CD4-positive, alpha-beta T cell treated with Interleukin-17A for 1 hour (primary cell): Measurements from ENCODE around the gene AGMO.
"Not testable (repeated sequence)": the region's sequence is repeated elsewhere in the genome, so short reads cannot be mapped to it uniquely, and the experiment has no call there.

ENCODE experiments used
- DNase-seq: peaks from one replicate; pipeline ENCODE4 v3.0.0-alpha.2; 2020

Gene AGMO

DNA sequence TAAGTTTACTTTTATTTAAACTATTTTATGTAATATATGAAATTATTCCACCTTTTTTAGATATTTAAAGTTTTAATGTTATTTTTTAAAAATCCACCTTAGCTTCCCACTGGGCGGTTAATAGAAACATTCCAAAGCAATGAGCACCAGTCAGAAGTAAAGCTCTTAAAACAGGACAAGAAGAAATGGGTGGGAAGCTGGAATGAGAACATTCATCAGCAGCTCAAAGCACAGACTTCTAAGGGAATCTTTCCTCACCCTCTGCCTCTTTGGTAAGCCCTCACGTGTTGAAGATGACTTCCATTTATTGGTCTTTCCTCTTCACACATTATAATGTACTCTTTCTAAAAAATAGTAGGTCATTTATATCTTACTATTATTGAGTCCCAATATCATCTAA is 3.1 kb downstream of the AGMO start:
- DNase-seq: no peak

DNA sequence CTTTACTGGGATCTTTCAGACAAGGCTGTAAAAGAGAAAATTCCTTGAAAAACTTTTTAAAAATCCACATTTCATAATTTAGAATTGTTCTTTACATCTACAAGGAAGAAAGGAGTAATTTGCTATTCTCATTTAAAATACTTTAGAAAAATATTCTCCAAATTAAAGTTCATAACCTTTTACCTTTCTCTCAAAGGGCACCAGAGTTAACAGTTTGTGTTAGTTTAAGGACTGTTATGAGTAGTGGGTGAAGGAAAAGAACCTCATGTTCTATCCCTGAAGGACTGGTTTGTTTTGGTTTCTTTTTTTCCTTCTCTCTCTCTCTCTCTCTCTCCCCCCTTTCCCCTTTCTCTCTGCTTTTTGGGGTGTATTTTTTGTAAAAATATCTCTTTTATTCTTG is 4.1 kb downstream of the AGMO start:
- DNase-seq: no peak

DNA sequence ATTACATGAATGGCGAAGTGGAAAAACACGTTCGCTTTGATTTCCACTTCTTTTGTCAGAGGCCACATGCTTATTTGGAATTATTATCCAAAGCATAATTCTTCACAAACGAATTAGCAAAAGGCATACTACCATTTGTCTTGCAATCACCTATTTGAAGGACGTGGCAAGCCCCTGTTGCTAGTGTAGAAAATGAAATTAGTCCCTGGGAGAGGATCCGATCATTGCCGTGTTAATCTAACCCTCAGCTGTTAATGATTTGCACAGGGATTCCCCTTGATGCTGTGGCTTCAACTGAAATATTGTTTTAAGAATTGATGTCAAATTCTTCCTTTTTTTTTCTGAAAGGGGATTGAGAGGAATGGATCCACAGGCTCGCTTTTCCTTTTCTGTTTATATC is 4.6 kb downstream of the AGMO start:
- DNase-seq: no peak

DNA sequence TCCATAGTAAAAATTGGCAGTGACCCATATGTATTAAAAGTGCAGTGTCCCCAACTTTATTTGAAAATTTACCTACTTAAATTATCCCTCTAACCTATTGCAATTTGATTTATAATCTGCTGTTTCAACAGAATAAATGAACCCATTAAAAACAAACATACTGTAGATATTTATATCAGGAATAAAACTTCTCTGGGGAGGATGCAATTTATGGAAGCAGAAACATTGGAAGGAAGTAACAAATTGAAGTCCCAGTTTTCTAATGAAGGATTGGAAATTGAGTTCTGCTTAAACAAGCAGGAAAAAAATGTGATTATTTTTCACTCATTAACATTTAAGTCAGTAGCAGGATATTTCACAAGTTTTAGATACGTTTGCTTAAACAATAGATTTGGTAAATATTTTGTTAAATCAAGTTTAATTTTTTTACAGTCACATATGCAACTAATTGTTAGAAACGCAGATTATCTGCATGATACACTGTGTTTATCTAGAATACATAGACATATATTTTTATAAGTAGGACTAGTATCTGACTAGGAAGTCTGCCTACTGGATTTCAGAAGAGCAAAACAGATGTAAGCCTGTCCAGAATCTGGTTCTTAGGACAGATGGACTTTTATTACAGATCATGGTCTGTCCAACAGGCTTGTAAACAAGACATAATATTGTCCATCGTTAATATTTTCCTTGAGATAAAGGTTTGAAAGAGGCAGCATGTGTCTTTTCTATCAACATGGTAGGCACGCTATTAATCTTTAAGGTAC is 5.3 kb downstream of the AGMO start:
- DNase-seq: no peak

DNA sequence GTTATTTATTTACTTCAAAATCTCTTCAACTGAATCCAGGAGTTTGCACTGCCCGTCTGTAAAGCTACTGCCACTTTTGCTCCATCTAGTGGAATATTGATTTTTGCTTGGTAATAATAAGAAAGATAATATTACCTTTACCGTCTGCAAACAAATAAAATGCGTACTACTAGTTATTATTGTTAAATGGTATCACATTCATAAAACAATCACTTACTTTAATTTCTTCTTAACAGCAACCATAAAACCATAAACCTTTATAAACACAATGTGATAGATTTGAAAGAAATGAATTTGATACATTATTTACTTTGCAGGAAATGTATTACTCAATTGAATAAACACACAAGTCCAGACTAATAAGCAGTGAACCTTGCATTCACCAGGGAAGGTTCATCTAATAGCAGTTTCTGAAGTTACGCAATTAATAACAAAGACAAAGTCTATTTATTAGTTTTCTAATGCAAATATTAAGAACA is 6.4 kb downstream of the AGMO start:
- DNase-seq: no peak

DNA sequence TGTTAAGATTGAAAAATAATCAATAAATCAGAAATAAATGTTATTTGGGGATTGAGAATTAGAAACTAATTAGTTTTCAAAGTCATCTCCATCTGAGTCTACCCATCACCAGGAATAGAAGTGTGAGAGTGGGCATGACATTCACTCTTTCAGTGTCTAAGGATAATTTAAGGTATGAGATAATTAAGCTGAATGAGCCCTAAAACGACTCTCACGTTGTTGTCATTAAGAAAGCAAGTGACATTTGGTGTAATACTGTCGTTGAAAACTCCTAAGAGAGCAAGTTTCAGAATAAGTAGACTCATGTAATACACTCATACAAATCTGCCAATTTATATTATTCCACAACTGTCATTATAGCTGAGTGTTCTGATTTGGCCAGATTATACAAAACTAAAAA is 7.1 kb downstream of the AGMO start:
- DNase-seq: no peak

DNA sequence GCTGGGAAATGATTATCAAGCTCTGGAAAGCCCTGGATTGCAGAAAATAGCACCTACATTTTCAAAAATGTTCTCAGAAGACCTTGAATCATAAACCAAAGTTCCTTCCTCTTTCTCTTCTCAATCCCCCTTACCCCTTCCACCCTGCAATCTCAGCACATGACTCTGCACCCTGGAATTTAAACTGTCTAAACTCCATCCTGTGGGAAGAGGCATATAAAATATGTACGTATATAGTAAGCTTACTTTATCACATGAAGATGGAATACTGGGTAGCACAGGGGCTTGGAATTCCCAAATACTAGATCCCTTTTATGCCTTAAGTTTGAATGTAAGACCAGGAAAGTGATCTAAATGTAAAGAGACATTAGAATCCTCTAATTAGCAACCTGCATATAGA is 7.7 kb downstream of the AGMO start:
- no peak for DNase-seq

DNA sequence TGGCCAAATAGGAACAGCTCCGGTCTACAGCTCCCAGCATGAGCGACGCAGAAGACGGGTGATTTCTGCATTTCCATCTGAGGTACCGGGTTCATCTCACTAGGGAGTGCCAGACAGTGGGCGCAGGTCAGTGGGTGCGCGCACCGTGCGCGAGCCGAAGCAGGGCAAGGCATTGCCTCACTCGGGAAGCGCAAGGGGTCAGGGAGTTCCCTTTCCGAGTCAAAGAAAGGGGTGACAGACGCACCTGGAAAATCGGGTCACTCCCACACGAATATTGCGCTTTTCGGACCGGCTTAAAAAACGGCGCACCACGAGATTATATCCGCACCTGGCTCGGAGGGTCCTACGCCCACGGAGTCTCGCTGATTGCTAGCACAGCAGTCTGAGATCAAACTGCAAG is 14.5 kb downstream of the AGMO start:
- peak; percentile 2 for DNase-seq

DNA sequence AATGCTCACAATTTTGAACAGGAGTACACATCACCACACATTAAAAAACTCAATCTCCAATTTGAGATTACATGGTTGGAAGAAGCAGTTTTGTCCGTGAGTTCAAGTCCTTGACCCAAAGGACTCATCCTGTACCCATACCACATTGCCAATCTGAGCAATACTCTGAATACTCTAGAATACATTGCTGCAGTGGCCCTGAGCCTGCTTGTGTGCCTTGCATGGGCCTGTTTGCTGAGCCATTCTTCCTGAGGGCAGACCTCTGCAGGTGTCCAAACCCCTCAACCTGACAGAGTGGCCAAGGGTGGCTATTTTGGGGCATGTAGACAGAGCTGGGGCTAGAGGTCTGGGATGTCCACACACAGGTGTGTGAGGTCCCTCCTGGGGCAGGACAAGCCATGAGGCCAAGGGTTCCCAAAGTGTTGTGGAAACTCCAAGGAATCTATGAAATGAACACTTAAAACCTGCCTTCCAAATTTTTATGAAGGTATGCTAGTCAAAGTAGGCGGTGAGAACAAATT is 15.5 kb downstream of the AGMO start:
- DNase-seq: no peak

DNA sequence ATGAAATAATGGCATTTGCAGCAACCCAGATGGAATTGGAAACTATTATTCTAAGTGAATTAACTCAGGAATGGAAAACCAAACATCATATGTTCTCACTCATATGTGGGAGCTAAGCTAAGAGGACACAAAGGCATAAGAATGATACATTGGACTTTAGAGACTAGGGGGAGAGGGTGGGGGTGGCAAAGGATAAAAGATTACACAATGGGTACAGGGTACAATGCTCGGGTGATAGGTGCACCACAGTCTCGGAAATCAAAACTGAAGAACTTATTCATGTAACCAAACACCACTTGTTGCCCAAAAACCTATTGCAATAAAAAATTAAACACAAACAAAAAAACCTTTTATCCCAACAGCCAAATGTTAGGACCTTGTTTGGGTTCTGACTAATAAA is 17.8 kb downstream of the AGMO start:
- DNase-seq: no peak

DNA sequence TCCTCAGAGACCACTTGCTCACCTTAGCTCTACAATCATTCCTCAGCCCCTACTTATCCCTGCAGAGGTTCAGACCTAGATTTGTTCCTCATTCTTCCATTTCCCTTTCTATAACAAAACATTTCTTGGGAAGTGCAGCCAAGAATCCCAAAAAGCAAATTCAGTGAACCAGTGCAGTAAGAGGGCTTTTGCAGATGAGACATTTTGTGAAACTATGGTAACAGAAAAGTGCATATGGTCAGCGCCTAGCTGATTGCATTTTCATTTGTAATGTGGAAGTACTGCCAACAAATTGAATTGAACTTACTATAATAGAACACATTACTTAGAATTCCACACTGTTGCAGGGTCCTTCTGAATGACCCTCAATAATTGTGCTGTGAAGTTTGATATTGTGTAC is 18.6 kb downstream of the AGMO start:
- DNase-seq: no peak

DNA sequence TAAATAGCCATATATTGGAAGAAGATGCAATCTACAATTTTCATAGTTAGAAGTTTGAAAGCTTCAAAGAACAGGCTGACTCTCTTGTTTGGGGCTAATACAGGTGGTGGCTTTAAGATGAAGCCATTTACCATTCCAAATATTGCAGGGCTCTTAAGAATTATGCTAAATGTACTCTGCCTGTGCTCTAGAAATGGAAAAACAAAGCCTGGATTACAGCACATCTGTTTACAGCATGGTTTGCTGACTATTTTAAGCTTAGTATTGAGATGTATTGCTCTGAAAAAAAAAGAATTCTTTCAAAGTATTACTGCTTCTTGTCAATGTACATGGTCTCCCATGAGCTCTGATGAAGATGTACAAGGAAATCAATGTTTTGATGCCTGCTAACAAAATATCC is 34.2 kb downstream of the AGMO start:
- DNase-seq: no peak

DNA sequence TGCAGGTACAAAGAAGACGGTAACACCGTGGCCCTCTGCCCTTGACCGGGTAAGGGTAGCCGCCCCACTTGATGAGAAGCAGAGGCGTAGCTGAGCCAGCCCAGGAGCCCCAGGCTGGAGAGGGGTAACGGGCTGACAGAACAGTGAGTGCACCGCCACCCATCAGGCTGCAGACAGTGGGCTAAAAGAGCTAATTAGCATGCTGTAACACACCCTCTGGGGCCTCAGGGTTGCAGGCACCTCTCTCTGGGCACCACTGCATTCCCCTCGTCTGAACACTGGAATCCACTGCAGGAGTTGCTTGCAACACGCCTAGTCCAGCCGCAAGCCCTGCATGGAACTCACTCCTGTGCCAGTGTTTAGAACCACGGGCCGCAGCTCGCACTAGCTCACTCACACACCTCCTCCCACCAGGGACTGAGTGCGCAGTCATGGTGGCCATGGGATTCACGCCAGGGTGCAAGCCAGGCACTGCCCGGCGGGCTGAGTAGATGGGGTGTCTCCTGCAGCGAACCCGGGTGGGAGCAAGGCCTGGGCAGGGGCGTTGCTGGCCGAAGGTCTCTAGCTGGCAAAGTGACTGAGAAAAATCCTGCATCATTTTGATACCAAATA is 36.1 kb downstream of the AGMO start:
- DNase-seq: no peak

DNA sequence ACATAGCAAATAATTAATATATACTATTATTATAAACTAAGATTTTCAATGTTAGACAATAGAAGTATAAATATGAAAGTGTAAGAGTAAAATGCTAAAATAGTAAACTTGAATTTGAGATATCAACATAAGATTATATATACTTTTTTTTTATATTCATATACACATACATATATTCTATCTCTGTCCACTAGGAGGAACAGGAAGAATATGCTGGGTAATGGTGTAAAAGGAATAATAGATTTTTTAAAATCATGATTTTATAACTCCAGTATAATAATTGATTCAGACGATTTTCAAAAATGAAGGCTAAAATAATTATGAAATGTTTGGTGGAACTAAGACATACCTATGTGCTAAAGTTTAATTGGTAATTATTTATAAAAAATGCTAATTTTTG is 37.7 kb downstream of the AGMO start:
- DNase-seq: no peak

DNA sequence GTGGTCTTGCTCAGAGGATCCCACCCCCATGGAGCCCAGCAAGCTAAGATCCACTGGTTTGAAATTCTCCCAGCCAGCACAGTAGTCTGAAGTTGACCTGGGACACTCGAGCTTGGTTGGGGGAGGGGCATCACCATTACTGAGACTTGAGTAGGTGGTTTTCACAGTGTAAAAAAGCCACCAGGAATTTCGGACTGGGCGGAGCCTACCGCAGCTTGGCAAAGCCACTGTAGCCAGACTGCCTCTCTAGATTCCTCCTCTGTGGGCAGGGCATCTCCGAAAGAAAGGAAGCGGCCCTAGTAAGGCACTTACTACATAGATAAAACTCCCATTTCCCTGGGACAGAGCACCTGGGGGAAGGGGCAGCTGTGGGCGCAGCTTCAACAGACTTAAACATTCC is 44.0 kb downstream of the AGMO start:
- DNase-seq: not testable (repeated sequence)

DNA sequence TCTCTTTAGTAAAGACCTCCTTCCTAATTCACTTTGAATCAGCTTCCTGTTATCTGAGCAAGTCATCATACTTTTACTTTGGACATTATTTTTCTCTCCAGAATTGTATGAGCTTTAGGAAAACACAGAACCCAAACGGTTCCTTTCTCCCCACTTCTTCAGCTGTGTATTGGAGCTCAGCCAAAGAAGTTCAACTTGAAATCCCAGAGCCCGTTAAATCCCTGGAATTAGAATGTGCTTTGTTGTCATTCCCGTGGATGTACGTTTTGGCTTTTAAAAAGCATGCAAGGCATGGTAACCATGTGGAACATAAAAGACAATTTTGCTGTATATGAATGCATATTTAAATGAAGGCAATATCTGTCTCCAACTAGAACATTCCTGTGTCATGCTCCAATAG is 46.6 kb downstream of the AGMO start:
- DNase-seq: no peak

DNA sequence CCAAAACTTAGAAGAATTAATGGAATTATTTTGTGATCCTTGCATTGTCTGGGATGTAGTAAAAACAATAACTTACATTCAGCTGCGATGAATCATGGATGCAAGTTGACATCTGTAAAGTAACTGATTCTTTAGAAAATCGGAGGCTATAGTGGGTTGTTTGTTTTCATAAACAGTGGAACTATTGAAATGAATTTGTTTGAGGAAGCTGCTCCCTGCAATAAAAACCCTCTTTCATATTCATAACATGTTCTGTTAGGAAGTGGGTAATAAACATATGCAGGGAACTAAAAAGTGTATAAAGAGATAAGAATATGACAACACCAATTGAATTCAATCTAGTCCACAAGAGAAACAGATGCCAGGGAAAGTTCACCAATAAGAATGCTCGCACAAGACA is 53.6 kb downstream of the AGMO start:
- DNase-seq: no peak

DNA sequence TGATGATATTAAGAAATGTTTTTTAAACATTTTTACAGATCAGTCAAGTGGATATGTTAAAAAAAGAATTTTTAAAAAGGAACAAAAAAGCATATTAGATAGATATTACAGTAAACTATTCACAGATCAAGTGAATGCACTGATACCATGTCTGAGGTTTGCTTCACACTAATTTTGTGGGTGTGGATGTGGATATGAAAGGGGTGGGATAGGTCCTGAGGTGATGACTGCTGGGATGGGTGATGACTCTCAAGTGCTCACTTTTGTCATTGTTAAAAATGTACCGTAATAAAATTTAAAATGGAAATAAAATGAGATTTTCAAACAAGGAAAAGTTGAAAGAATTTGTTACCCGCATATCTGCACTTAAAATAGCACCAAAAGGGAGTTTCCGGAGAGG is 54.1 kb downstream of the AGMO start:
- no peak for DNase-seq

DNA sequence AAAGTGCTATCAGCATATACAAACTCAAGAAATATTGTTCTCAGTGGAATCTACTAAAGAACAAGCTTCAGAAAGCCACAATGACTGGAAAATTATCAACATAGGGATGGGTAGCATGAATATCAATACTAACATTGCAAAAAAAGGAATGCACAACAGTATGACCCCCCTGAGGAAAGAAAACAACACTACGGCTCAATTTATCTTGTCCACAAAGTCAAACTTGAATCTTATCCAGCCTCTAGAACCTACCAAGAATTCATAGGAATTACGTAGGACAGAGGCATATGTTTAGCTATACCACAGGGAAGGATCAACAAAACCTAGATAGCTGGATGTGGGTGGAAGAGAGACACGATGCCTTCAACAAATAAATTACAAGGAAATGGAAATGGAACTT is 54.6 kb downstream of the AGMO start:
- no peak for DNase-seq

DNA sequence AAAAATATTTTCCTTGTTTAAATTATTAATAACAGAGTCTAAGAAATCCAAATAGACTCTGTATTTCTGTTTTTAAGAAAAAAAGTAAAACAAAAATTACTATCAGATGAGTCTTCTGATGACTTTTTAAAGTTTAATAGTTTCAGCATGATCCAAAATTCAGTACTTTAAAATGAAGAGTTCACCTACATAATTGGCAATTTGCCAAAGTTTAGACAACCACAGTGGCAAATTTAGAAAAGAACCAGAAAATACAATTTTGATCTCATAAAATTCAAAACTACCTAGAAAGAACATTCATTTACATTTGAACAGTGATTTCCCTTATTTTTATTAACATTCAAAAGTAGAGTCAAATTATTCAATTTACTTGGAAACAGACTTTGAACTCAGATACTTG is 56.1 kb downstream of the AGMO start:
- DNase-seq: no peak

DNA sequence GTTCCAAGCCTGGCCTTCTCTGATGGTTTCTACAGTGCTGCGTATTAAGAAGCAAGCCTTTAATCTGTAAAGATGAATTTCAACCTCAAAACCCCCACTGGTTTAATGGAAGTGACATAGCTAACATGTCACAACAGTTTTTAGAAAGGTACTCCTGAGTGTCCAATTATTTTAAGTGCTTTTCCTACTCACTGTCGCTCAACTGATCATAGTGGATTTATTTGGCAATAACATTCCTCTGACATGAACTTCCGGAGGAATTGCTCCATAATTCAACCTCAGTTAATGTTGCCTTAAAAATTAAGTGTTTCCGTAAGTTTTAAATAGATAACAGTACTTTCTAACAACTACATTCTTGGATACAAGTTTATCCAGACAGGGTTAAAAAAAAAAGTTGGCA is 57.5 kb downstream of the AGMO start:
- no peak for DNase-seq

DNA sequence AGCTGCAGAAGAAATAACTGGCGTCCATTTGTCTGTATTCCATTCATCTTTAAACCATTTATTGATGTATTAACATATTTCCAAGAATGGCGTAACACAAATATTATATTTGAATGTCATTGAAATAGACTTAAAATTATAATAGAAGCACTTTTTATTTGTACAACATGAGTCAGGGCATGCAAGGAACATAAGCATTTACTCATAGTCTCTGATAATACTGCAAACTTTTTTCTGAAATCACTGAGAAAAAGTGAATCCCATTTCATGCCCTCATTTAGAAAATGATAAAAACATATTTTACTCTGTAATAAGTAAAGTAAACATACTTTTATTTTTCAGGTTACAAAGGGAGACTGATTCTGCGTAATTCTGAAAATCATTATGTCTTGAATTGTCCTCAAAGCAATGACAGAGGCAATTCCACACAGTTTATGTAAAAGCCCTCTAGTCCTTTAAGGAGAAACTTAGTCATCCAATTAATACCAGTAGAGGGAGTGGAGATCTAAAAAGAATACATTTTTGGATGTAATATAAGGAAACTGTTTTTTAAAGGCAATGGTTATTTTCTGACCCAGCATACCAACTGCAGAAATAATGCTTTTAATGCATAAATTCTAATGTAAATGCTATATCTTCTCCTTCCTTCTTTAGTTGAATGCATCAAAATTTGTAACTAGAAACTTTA is 58.1 kb downstream of the AGMO start:
- DNase-seq: no peak

DNA sequence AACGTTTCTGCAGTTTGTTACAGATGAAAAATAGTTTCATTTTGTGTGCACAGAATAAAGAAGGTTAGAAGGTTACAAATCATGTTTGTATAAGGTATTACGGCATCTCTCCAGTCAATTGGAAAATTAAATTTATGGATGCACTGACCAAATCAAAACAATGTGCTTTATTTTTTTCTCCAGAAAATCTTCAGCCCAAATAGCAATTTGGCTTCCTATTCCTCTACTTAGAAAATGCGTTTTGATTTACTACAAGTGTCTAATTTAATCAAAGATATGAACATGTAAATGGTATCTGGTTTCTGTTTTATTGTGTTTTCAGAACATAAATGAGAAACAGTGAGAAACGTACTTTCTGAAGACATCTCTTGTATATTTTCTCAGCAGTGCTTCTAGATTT is 63.4 kb downstream of the AGMO start:
- DNase-seq: no peak

DNA sequence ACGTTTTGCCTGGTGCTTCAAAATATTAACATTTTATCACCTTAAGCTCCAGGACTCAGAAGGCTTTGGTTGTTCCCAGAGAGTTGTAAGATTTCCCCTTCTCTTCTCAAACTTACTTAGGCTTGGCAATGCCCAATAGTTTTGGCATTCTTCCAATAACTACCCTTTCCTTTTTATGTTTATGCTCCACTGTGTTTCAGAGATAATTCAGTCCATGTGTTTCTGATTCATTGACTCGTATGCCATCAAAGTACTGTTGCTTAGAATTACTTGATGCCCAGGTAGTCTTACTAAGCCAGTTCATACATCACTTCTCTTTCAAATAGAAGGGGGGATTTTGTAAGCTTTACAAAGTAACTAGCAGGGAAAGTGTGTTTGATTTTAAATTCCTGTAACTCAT is 66.6 kb downstream of the AGMO start:
- DNase-seq: no peak
